Caco-2 (cell line): ENCODE data around the gene ALOXE3. TPM values are rescaled to one million over a fixed set of nuclear protein-coding genes. Genes with fewer than 3 reads are reported as not detected.
A peak's percentile ranks its signal among the peaks of the same experiment; 100 is the strongest.

Source experiments
- BruUV-seq: library from RNA; stranded (reverse); fragments of 400-500 nt; replicated peaks from 2 replicates; lab custom pipeline; 2021; lab: Mats Ljungman, UMichigan
- CTCF ChIA-PET: fragments of 300-600 bp; sonication (Branson Sonifier 250); formaldehyde crosslinking; loops from one replicate; lab custom pipeline; 2022; ENCODE audit warnings: antibody characterized with exemption; lab: Charles Lee
- POLR2A ChIA-PET: fragments of 300-600 bp; sonication (Branson Sonifier 250); formaldehyde crosslinking; loops from one replicate; lab custom pipeline; 2022; ENCODE audit warnings: antibody characterized with exemption; lab: Charles Lee
- DNase-seq, 2 experiments: peaks; one replicate each; pipeline versions ENCODE4 v3.0.0 to v3.0.0-alpha.2; 2020 to 2022
- H3K27me3 ChIP-seq: replicated peaks from 2 replicates; pipeline ENCODE4 v1.6.0; 2011; ENCODE audit warnings: low read length; ENCODE audit not compliant: control insufficient read depth, insufficient read depth
- H3K36me3 ChIP-seq: 2 replicates; pipeline ENCODE4 v1.5.1; 2011; ENCODE audit warnings: low read length; ENCODE audit not compliant: control insufficient read depth, insufficient read depth
- H3K4me1 ChIP-seq: fragments of 250-450 bp; sonication (Bioruptor Pico); 2 replicates; pipeline ENCODE4 v1.5.1; 2020; ENCODE audit warnings: mild to moderate bottlenecking
- H3K4me3 ChIP-seq: 2 replicates; pipeline ENCODE4 v1.5.1; 2011; ENCODE audit warnings: low read depth, mild to moderate bottlenecking, control low read depth, low read length
- H3K9me3 ChIP-seq: fragments of 250-450 bp; sonication (Bioruptor Pico); 2 replicates; pipeline ENCODE4 v1.5.1; 2020; ENCODE audit warnings: mild to moderate bottlenecking, moderate library complexity
- H3K27ac Mint-ChIP-seq: one replicate; pipeline ENCODE4 v1.8.0; 2022; ENCODE audit warnings: mixed read lengths; ENCODE audit not compliant: unreplicated experiment
- H3K27me3 Mint-ChIP-seq: one replicate; pipeline ENCODE4 v1.8.0; 2022; ENCODE audit warnings: mixed read lengths; ENCODE audit not compliant: insufficient read depth, unreplicated experiment
- H3K36me3 Mint-ChIP-seq: one replicate; pipeline ENCODE4 v1.8.0; 2022; ENCODE audit warnings: mild to moderate bottlenecking, mixed read lengths; ENCODE audit not compliant: insufficient read depth, unreplicated experiment
- H3K4me1 Mint-ChIP-seq: one replicate; pipeline ENCODE4 v1.8.0; 2022; ENCODE audit warnings: low read depth, mixed read lengths; ENCODE audit not compliant: unreplicated experiment
- H3K4me3 Mint-ChIP-seq: one replicate; pipeline ENCODE4 v1.8.0; 2022; ENCODE audit warnings: mild to moderate bottlenecking, moderate library complexity, mixed read lengths; ENCODE audit not compliant: unreplicated experiment
- H3K9me3 Mint-ChIP-seq: one replicate; pipeline ENCODE4 v1.8.0; 2022; ENCODE audit warnings: mixed read lengths; ENCODE audit not compliant: unreplicated experiment
- intact Hi-C: fragments of 100-400 bp; cut with micrococcal nuclease; formaldehyde crosslinking; loops from one replicate; pipeline ENCODE4 v1.10.0; 2022; ENCODE audit not compliant: unreplicated experiment
- total RNA-seq: library from RNA; stranded (reverse); gene quantifications from 2 replicates; pipeline ENCODE4 v1.2.3, GENCODE V29; 2022
- TF ChIP-seq, protein P1 (sequence below), 2 experiments: fragments of 200-600 bp in 1 of 2; IDR thresholded peaks; 1 replicate in 1 of 2; 2 replicates in 1 of 2; pipeline versions ENCODE4 v1.5.1 to v1.8.0; 2011 to 2022; ENCODE audit warnings: antibody characterized with exemption in 1 of 2, control low read depth in 1 of 2, inconsistent platforms in 1 of 2, low read depth in 1 of 2, low read length in 1 of 2, mild to moderate bottlenecking in 1 of 2, moderate library complexity in 1 of 2; ENCODE audit not compliant: insufficient read depth in 1 of 2, severe bottlenecking in 1 of 2, unreplicated experiment in 1 of 2

Gene ALOXE3
- total RNA-seq, 1 experiment from 2014 or later: not detected

- H3K4me3 Mint-ChIP-seq: peak overlapping the region; percentile 49
- H3K36me3 Mint-ChIP-seq: peaks cover 29% of the 10 kb centered on the region
- TF ChIP-seq, protein P1, sequence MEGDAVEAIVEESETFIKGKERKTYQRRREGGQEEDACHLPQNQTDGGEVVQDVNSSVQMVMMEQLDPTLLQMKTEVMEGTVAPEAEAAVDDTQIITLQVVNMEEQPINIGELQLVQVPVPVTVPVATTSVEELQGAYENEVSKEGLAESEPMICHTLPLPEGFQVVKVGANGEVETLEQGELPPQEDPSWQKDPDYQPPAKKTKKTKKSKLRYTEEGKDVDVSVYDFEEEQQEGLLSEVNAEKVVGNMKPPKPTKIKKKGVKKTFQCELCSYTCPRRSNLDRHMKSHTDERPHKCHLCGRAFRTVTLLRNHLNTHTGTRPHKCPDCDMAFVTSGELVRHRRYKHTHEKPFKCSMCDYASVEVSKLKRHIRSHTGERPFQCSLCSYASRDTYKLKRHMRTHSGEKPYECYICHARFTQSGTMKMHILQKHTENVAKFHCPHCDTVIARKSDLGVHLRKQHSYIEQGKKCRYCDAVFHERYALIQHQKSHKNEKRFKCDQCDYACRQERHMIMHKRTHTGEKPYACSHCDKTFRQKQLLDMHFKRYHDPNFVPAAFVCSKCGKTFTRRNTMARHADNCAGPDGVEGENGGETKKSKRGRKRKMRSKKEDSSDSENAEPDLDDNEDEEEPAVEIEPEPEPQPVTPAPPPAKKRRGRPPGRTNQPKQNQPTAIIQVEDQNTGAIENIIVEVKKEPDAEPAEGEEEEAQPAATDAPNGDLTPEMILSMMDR (IDR thresholded peaks at IDR 0.05; ENCODE audit: insufficient read depth in 1 of 2, low read depth in 1 of 2, low read length in 1 of 2, severe bottlenecking in 1 of 2, unreplicated experiment in 1 of 2): no peak
- Histone ChIP-seq H3K4me1 (peaks cover 14% of the 10 kb centered on the region), H3K27me3 (no peaks in the 10 kb centered on the region), H3K9me3 (no peaks in the 10 kb centered on the region), H3K4me3 (no peak overlapping the region), H3K36me3 (no peaks in the 10 kb centered on the region)
- no TSS peak for BruUV-seq
- no peak overlapping the region for H3K27ac Mint-ChIP-seq
- POLR2A ChIA-PET: interaction anchor here (1.7 kb wide), 1 partner anchor 13 kb away, joined by 5 read pairs; no protein-coding TSS in a partner anchor
- no peaks in the 10 kb centered on the region for H3K27me3 Mint-ChIP-seq
- H3K4me1 Mint-ChIP-seq: peaks cover 5% of the 10 kb centered on the region
- CTCF ChIA-PET: no interaction called here
- DNase-seq: no peak
- intact Hi-C loops: no loop called here
- H3K9me3 Mint-ChIP-seq: no peaks in the 10 kb centered on the region
Observed at GRCh38 chr17:8160224-8160577, 41.9 kb upstream of the ALOXE3 start.

DNA sequence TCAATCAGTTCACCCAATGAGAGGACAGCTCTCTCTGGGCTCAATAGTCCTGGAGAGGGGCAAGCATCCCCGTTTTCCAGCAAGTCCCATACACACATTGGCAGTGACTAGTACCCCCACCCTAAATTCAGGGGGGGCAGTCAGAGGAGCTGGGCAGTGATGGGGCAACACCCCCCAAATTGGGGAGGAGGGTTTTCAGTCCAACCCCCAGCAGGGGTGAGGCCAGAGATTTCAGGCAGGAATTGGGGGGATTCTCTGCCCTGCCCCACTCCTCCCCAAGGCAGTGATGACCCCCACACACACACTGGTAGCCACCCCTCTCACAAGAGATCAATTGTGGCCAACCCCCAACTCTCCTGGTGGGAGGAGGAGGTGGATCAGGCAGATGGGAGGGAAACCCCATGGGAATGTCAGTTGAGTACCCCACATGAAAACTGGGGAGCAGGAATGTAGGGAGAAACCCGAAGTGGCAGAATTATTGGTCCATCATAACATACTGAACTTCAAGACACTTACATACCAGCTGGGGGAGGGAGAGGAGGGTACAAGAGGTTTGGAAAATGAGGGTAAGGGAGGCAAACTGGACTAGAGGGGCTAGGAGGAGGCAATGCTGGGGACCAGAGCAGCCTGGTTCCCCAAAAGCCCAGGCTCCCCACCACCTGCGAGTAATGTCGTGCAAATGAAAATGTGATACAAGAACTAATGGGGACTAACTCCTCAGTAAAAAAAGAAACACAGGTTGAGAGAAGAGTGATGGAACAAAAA, 41.3 kb upstream of the ALOXE3 start:
- DNase-seq: no peak
- H3K27me3 ChIP-seq: no peaks in the 10 kb centered on the region
- peaks cover 29% of the 10 kb centered on the region for H3K36me3 Mint-ChIP-seq
- peaks cover 19% of the 10 kb centered on the region for H3K4me1 ChIP-seq
- peaks cover 10% of the 10 kb centered on the region for H3K4me1 Mint-ChIP-seq
- no peaks in the 10 kb centered on the region for H3K36me3 ChIP-seq
- no peaks in the 10 kb centered on the region for H3K27me3 Mint-ChIP-seq
- H3K4me3 ChIP-seq: no peak overlapping the region
- no peak overlapping the region for H3K27ac Mint-ChIP-seq
- intact Hi-C loops: loop anchor here (2.0 kb wide), 1 partner anchor 35 kb away; the partner anchor contains the start of gene HES7
- TF ChIP-seq, protein P1 (IDR thresholded peaks at IDR 0.05; ENCODE audit: insufficient read depth in 1 of 2, low read depth in 1 of 2, low read length in 1 of 2, severe bottlenecking in 1 of 2, unreplicated experiment in 1 of 2): no peak
- H3K4me3 Mint-ChIP-seq: peak overlapping the region; percentile 49
- no TSS peak for BruUV-seq
- CTCF ChIA-PET: no interaction called here
- H3K9me3 Mint-ChIP-seq: no peaks in the 10 kb centered on the region
- POLR2A ChIA-PET: interaction anchor here (1.7 kb wide), 1 partner anchor 13 kb away, joined by 5 read pairs; no protein-coding TSS in a partner anchor
- no peaks in the 10 kb centered on the region for H3K9me3 ChIP-seq

GRCh38 chr17:8159032-8159400, 40.7 kb upstream of the ALOXE3 start:
- Mint-ChIP-seq H3K4me3 (no peak overlapping the region), H3K36me3 (peaks cover 32% of the 10 kb centered on the region), H3K27ac (no peak overlapping the region), H3K27me3 (no peaks in the 10 kb centered on the region), H3K4me1 (peaks cover 16% of the 10 kb centered on the region), H3K9me3 (no peaks in the 10 kb centered on the region)
- CTCF ChIA-PET: no interaction called here
- POLR2A ChIA-PET: interaction anchor here (1.0 kb wide), 1 partner anchor 14 kb away, joined by 3 read pairs; no protein-coding TSS in a partner anchor
- Histone ChIP-seq H3K27me3 (no peaks in the 10 kb centered on the region), H3K4me3 (no peak overlapping the region), H3K9me3 (no peaks in the 10 kb centered on the region), H3K4me1 (peaks cover 21% of the 10 kb centered on the region), H3K36me3 (no peaks in the 10 kb centered on the region)
- TF ChIP-seq, protein P1 (IDR thresholded peaks at IDR 0.05; ENCODE audit: insufficient read depth in 1 of 2, low read depth in 1 of 2, low read length in 1 of 2, severe bottlenecking in 1 of 2, unreplicated experiment in 1 of 2): no peak
- intact Hi-C loops: loop anchor here (2.0 kb wide), 1 partner anchor 34 kb away; the partner anchor contains the start of gene HES7
- no TSS peak for BruUV-seq
- no peak for DNase-seq
